Measurements from ENCODE around the gene MIPEP.

The MIPEP gene

GRCh38 chr13:23844132-23844531 lies 45.1 kb downstream of the MIPEP start:
- Histone ChIP-seq H3K4me3 (ENCODE audit: insufficient read depth, low read depth, low read length) (no peak overlapping the region), H3K9me3 (ENCODE audit: control insufficient read depth, low read length) (no peaks in the 10 kb centered on the region), H3K36me3 (ENCODE audit: control insufficient read depth, insufficient read depth, low read length) (no peaks in the 10 kb centered on the region), H3K4me1 (ENCODE audit: control insufficient read depth, insufficient read depth, low read length) (peaks cover 10% of the 10 kb centered on the region), H3K27me3 (ENCODE audit: control insufficient read depth, insufficient read depth, low read length, poor library complexity, severe bottlenecking) (no peaks in the 10 kb centered on the region), H3K27ac (ENCODE audit: insufficient read depth, low read depth, low read length, poor library complexity, severe bottlenecking) (no peak overlapping the region)
- WGBS, 2 experiments: 98 to 100% methylated on average over 2 of the region's 2 CpGs

- H3K36me3 ChIP-seq (ENCODE audit: control insufficient read depth, insufficient read depth, low read length): no peaks in the 10 kb centered on the region
- H3K27me3 ChIP-seq (ENCODE audit: control insufficient read depth, insufficient read depth, low read length, poor library complexity, severe bottlenecking): no peaks in the 10 kb centered on the region
- H3K4me1 ChIP-seq (ENCODE audit: control insufficient read depth, insufficient read depth, low read length): peaks cover 10% of the 10 kb centered on the region
- no peaks in the 10 kb centered on the region for H3K9me3 ChIP-seq (ENCODE audit: control insufficient read depth, low read length)
- H3K4me3 ChIP-seq (ENCODE audit: insufficient read depth, low read depth, low read length): no peak overlapping the region
- H3K27ac ChIP-seq (ENCODE audit: insufficient read depth, low read depth, low read length, poor library complexity, severe bottlenecking): no peak overlapping the region
- WGBS, 2 experiments: 49 to 63% methylated on average over 1 of the region's 1 CpG
Measured at GRCh38 chr13:23843436-23843835, 45.8 kb downstream of the MIPEP start.

- Histone ChIP-seq H3K4me1 (ENCODE audit: control insufficient read depth, insufficient read depth, low read length) (peaks cover 10% of the 10 kb centered on the region), H3K9me3 (ENCODE audit: control insufficient read depth, low read length) (no peaks in the 10 kb centered on the region), H3K27ac (ENCODE audit: insufficient read depth, low read depth, low read length, poor library complexity, severe bottlenecking) (no peak overlapping the region), H3K36me3 (ENCODE audit: control insufficient read depth, insufficient read depth, low read length) (no peaks in the 10 kb centered on the region), H3K27me3 (ENCODE audit: control insufficient read depth, insufficient read depth, low read length, poor library complexity, severe bottlenecking) (no peaks in the 10 kb centered on the region), H3K4me3 (ENCODE audit: insufficient read depth, low read depth, low read length) (no peak overlapping the region)
- WGBS, 2 experiments: 76 to 83% methylated on average over 8 of the region's 8 CpGs
Measured at GRCh38 chr13:23842406-23842805, 46.8 kb downstream of the MIPEP start.

- Histone ChIP-seq H3K27me3 (ENCODE audit: control insufficient read depth, insufficient read depth, low read length, poor library complexity, severe bottlenecking) (no peaks in the 10 kb centered on the region), H3K36me3 (ENCODE audit: control insufficient read depth, insufficient read depth, low read length) (no peaks in the 10 kb centered on the region), H3K4me3 (ENCODE audit: insufficient read depth, low read depth, low read length) (no peak overlapping the region), H3K27ac (ENCODE audit: insufficient read depth, low read depth, low read length, poor library complexity, severe bottlenecking) (no peak overlapping the region), H3K9me3 (ENCODE audit: control insufficient read depth, low read length) (no peaks in the 10 kb centered on the region), H3K4me1 (ENCODE audit: control insufficient read depth, insufficient read depth, low read length) (no peaks in the 10 kb centered on the region)
- 91 to 94% methylated on average over 36 of the region's 36 CpGs for WGBS, 2 experiments
Measured at GRCh38 chr13:23833733-23834611, 55.2 kb downstream of the MIPEP start.

GRCh38 chr13:23828866-23829265 lies 60.3 kb downstream of the MIPEP start:
- no peak overlapping the region for H3K27ac ChIP-seq (ENCODE audit: insufficient read depth, low read depth, low read length, poor library complexity, severe bottlenecking)
- 79 to 82% methylated on average over 3 of the region's 4 CpGs for WGBS, 2 experiments
- H3K36me3 ChIP-seq (ENCODE audit: control insufficient read depth, insufficient read depth, low read length): no peaks in the 10 kb centered on the region
- H3K27me3 ChIP-seq (ENCODE audit: control insufficient read depth, insufficient read depth, low read length, poor library complexity, severe bottlenecking): no peaks in the 10 kb centered on the region
- H3K4me1 ChIP-seq (ENCODE audit: control insufficient read depth, insufficient read depth, low read length): no peaks in the 10 kb centered on the region
- no peaks in the 10 kb centered on the region for H3K9me3 ChIP-seq (ENCODE audit: control insufficient read depth, low read length)
- H3K4me3 ChIP-seq (ENCODE audit: insufficient read depth, low read depth, low read length): no peak overlapping the region

GRCh38 chr13:23828086-23828485 lies 61.1 kb downstream of the MIPEP start:
- no peak overlapping the region for H3K27ac ChIP-seq (ENCODE audit: insufficient read depth, low read depth, low read length, poor library complexity, severe bottlenecking)
- no peaks in the 10 kb centered on the region for H3K36me3 ChIP-seq (ENCODE audit: control insufficient read depth, insufficient read depth, low read length)
- H3K4me1 ChIP-seq (ENCODE audit: control insufficient read depth, insufficient read depth, low read length): no peaks in the 10 kb centered on the region
- no peaks in the 10 kb centered on the region for H3K9me3 ChIP-seq (ENCODE audit: control insufficient read depth, low read length)
- WGBS, 2 experiments: 92 to 97% methylated on average over 4 of the region's 4 CpGs
- no peaks in the 10 kb centered on the region for H3K27me3 ChIP-seq (ENCODE audit: control insufficient read depth, insufficient read depth, low read length, poor library complexity, severe bottlenecking)
- H3K4me3 ChIP-seq (ENCODE audit: insufficient read depth, low read depth, low read length): no peak overlapping the region

- Histone ChIP-seq H3K36me3 (ENCODE audit: control insufficient read depth, insufficient read depth, low read length) (no peaks in the 10 kb centered on the region), H3K27me3 (ENCODE audit: control insufficient read depth, insufficient read depth, low read length, poor library complexity, severe bottlenecking) (no peaks in the 10 kb centered on the region), H3K27ac (ENCODE audit: insufficient read depth, low read depth, low read length, poor library complexity, severe bottlenecking) (no peak overlapping the region), H3K4me1 (ENCODE audit: control insufficient read depth, insufficient read depth, low read length) (no peaks in the 10 kb centered on the region), H3K9me3 (ENCODE audit: control insufficient read depth, low read length) (no peaks in the 10 kb centered on the region), H3K4me3 (ENCODE audit: insufficient read depth, low read depth, low read length) (no peak overlapping the region)
- WGBS, 2 experiments: 93 to 100% methylated on average over 1 to 2 of the region's 2 CpGs
Measured at GRCh38 chr13:23825179-23825578, 64.0 kb downstream of the MIPEP start.

GRCh38 chr13:23824371-23824770 lies 64.8 kb downstream of the MIPEP start:
- Histone ChIP-seq H3K27ac (ENCODE audit: insufficient read depth, low read depth, low read length, poor library complexity, severe bottlenecking) (no peak overlapping the region), H3K4me3 (ENCODE audit: insufficient read depth, low read depth, low read length) (no peak overlapping the region), H3K36me3 (ENCODE audit: control insufficient read depth, insufficient read depth, low read length) (no peaks in the 10 kb centered on the region), H3K4me1 (ENCODE audit: control insufficient read depth, insufficient read depth, low read length) (no peaks in the 10 kb centered on the region), H3K27me3 (ENCODE audit: control insufficient read depth, insufficient read depth, low read length, poor library complexity, severe bottlenecking) (no peaks in the 10 kb centered on the region), H3K9me3 (ENCODE audit: control insufficient read depth, low read length) (no peaks in the 10 kb centered on the region)
- WGBS, 2 experiments: 74 to 76% methylated on average over 3 of the region's 3 CpGs

GRCh38 chr13:23822252-23822824 lies 66.9 kb downstream of the MIPEP start:
- 94 to 95% methylated on average over 3 of the region's 3 CpGs for WGBS, 2 experiments
- no peaks in the 10 kb centered on the region for H3K4me1 ChIP-seq (ENCODE audit: control insufficient read depth, insufficient read depth, low read length)
- no peak overlapping the region for H3K4me3 ChIP-seq (ENCODE audit: insufficient read depth, low read depth, low read length)
- no peaks in the 10 kb centered on the region for H3K9me3 ChIP-seq (ENCODE audit: control insufficient read depth, low read length)
- H3K36me3 ChIP-seq (ENCODE audit: control insufficient read depth, insufficient read depth, low read length): no peaks in the 10 kb centered on the region
- H3K27ac ChIP-seq (ENCODE audit: insufficient read depth, low read depth, low read length, poor library complexity, severe bottlenecking): no peak overlapping the region
- no peaks in the 10 kb centered on the region for H3K27me3 ChIP-seq (ENCODE audit: control insufficient read depth, insufficient read depth, low read length, poor library complexity, severe bottlenecking)

GRCh38 chr13:23820530-23820929 lies 68.7 kb downstream of the MIPEP start:
- 88 to 93% methylated on average over 2 to 3 of the region's 3 CpGs for WGBS, 2 experiments
- Histone ChIP-seq H3K36me3 (ENCODE audit: control insufficient read depth, insufficient read depth, low read length) (no peaks in the 10 kb centered on the region), H3K4me1 (ENCODE audit: control insufficient read depth, insufficient read depth, low read length) (no peaks in the 10 kb centered on the region), H3K27ac (ENCODE audit: insufficient read depth, low read depth, low read length, poor library complexity, severe bottlenecking) (no peak overlapping the region), H3K9me3 (ENCODE audit: control insufficient read depth, low read length) (no peaks in the 10 kb centered on the region), H3K4me3 (ENCODE audit: insufficient read depth, low read depth, low read length) (no peak overlapping the region), H3K27me3 (ENCODE audit: control insufficient read depth, insufficient read depth, low read length, poor library complexity, severe bottlenecking) (no peaks in the 10 kb centered on the region)
